ENCODE measurements around the gene POLR3C. TPM values are rescaled to one million over a fixed set of nuclear protein-coding genes. Genes with fewer than 3 reads are reported as not detected.

Gene POLR3C
- total and polyA plus RNA-seq, 2 of the 13 experiments (the other 11 are each of a cell fraction or from before 2014, with no cell fraction given) = 15.5 to 24.3 TPM

- TF ChIP-seq, protein P1, sequence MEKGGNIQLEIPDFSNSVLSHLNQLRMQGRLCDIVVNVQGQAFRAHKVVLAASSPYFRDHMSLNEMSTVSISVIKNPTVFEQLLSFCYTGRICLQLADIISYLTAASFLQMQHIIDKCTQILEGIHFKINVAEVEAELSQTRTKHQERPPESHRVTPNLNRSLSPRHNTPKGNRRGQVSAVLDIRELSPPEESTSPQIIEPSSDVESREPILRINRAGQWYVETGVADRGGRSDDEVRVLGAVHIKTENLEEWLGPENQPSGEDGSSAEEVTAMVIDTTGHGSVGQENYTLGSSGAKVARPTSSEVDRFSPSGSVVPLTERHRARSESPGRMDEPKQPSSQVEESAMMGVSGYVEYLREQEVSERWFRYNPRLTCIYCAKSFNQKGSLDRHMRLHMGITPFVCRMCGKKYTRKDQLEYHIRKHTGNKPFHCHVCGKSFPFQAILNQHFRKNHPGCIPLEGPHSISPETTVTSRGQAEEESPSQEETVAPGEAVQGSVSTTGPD (CRISPR knock-in tag; IDR thresholded peaks at IDR 0.05) = 0 out of 2 replicates have a peak, but pooled peaks have one; percentile 37
- TF ChIP-seq GPBP1L1 (CRISPR knock-in tag; IDR thresholded peaks at IDR 0.05) (no peak), TEF (CRISPR knock-in tag; IDR thresholded peaks at IDR 0.05) (no peak), TAF15 (IDR thresholded peaks at IDR 0.05; ENCODE audit: low read depth, low read length, poor library complexity, severe bottlenecking) (peak; percentile 59), CCAR2 (optimal IDR thresholded peaks at IDR 0.05; ENCODE audit: low read depth, low read length) (no peak), NKX3-1 (CRISPR knock-in tag; IDR thresholded peaks at IDR 0.05) (no peak), HMG20B (CRISPR knock-in tag; conservative IDR thresholded peaks at IDR 0.05) (no peak), KDM5B (CRISPR knock-in tag; IDR thresholded peaks at IDR 0.05; ENCODE audit: borderline replicate concordance) (peak; percentile 77), GMEB2 (CRISPR knock-in tag; IDR thresholded peaks at IDR 0.05; ENCODE audit: low read depth) (no peak), FOXJ3 (CRISPR knock-in tag; IDR thresholded peaks at IDR 0.05; ENCODE audit: borderline replicate concordance) (no peak), ZNF546 (CRISPR knock-in tag; conservative IDR thresholded peaks at IDR 0.05) (0 out of 2 replicates have a peak, but pooled peaks have one; percentile 36), ZNF746 (CRISPR knock-in tag; IDR thresholded peaks at IDR 0.05) (0 out of 2 replicates have a peak, but pooled peaks have one; percentile 36), NFYB (CRISPR knock-in tag; IDR thresholded peaks at IDR 0.05) (0 out of 2 replicates have a peak, but pooled peaks have one; percentile 10)
- TF ChIP-seq, protein P2, sequence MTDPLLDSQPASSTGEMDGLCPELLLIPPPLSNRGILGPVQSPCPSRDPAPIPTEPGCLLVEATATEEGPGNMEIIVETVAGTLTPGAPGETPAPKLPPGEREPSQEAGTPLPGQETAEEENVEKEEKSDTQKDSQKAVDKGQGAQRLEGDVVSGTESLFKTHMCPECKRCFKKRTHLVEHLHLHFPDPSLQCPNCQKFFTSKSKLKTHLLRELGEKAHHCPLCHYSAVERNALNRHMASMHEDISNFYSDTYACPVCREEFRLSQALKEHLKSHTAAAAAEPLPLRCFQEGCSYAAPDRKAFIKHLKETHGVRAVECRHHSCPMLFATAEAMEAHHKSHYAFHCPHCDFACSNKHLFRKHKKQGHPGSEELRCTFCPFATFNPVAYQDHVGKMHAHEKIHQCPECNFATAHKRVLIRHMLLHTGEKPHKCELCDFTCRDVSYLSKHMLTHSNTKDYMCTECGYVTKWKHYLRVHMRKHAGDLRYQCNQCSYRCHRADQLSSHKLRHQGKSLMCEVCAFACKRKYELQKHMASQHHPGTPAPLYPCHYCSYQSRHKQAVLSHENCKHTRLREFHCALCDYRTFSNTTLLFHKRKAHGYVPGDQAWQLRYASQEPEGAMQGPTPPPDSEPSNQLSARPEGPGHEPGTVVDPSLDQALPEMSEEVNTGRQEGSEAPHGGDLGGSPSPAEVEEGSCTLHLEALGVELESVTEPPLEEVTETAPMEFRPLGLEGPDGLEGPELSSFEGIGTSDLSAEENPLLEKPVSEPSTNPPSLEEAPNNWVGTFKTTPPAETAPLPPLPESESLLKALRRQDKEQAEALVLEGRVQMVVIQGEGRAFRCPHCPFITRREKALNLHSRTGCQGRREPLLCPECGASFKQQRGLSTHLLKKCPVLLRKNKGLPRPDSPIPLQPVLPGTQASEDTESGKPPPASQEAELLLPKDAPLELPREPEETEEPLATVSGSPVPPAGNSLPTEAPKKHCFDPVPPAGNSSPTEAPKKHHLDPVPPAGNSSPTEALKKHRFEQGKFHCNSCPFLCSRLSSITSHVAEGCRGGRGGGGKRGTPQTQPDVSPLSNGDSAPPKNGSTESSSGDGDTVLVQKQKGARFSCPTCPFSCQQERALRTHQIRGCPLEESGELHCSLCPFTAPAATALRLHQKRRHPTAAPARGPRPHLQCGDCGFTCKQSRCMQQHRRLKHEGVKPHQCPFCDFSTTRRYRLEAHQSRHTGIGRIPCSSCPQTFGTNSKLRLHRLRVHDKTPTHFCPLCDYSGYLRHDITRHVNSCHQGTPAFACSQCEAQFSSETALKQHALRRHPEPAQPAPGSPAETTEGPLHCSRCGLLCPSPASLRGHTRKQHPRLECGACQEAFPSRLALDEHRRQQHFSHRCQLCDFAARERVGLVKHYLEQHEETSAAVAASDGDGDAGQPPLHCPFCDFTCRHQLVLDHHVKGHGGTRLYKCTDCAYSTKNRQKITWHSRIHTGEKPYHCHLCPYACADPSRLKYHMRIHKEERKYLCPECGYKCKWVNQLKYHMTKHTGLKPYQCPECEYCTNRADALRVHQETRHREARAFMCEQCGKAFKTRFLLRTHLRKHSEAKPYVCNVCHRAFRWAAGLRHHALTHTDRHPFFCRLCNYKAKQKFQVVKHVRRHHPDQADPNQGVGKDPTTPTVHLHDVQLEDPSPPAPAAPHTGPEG (CRISPR knock-in tag; IDR thresholded peaks at IDR 0.05) = no peak
- TF ChIP-seq, protein P3, sequence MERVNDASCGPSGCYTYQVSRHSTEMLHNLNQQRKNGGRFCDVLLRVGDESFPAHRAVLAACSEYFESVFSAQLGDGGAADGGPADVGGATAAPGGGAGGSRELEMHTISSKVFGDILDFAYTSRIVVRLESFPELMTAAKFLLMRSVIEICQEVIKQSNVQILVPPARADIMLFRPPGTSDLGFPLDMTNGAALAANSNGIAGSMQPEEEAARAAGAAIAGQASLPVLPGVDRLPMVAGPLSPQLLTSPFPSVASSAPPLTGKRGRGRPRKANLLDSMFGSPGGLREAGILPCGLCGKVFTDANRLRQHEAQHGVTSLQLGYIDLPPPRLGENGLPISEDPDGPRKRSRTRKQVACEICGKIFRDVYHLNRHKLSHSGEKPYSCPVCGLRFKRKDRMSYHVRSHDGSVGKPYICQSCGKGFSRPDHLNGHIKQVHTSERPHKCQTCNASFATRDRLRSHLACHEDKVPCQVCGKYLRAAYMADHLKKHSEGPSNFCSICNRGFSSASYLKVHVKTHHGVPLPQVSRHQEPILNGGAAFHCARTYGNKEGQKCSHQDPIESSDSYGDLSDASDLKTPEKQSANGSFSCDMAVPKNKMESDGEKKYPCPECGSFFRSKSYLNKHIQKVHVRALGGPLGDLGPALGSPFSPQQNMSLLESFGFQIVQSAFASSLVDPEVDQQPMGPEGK (CRISPR knock-in tag; IDR thresholded peaks at IDR 0.05) = peak; percentile 76
These were observed 21.6 kb downstream of the POLR3C start, which contains the start of gene NUDT17 (continued) for GRCh38 chr1:145845514-145846161.
